MG63 (cell line): ENCODE results near the gene TMEM163. TPM values are rescaled to one million over a fixed set of nuclear protein-coding genes. Genes with fewer than 3 reads are reported as not detected.
"Not testable (repeated sequence)": the region's sequence is repeated elsewhere in the genome, so short reads cannot be mapped to it uniquely, and the experiment has no call there.

ENCODE experiments used
- DNase-seq: peaks from one replicate; pipeline ENCODE4 v3.0.0-alpha.2; 2020
- H3K27me3 ChIP-seq: fragments of 250-450 bp; sonication (Bioruptor Pico); 2 replicates; pipeline ENCODE4 v1.5.1; 2020; ENCODE audit warnings: mild to moderate bottlenecking, moderate library complexity
- H3K36me3 ChIP-seq: fragments of 250-450 bp; sonication (Bioruptor Pico); 2 replicates; pipeline ENCODE4 v1.5.1; 2020; ENCODE audit warnings: mild to moderate bottlenecking, moderate library complexity
- H3K4me3 ChIP-seq: fragments of 250-450 bp; sonication (Bioruptor Pico); 2 replicates; pipeline ENCODE4 v1.5.1; 2020; ENCODE audit warnings: mild to moderate bottlenecking, moderate library complexity
- H3K9me3 ChIP-seq: fragments of 250-450 bp; sonication (Bioruptor Pico); 2 replicates; pipeline ENCODE4 v1.5.1; 2020; ENCODE audit warnings: mild to moderate bottlenecking, moderate library complexity
- total RNA-seq: library from RNA; depleted of rRNA; stranded (reverse); fragments of >200 nt; shearing (Covaris generic); gene quantifications from 2 replicates; pipeline ENCODE4 v1.2.3, GENCODE V29; 2014; ENCODE audit warnings: low replicate concordance

The TMEM163 gene
- total RNA-seq, 1 experiment from 2014 or later: not detected

DNA sequence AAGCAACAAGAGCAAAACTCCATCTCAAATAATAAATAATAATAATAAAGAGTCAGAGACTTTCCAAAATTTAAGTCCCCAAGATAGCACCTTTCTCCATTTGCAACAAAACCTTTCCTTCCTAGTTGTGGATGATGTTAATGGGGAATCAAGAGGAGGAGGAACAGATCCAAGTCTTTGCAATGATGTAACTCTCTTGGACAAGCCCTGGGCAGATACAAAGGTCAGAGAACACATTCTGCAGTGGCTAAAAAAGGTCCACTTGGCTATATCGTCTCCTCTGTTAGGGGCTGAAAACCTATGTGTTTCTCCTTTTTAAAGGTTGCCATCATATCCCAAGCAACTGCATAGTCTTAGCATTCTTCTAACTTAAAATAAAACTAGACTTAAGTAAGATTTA, 151.1 kb downstream of the TMEM163 start:
- no peak overlapping the region for H3K4me3 ChIP-seq
- no peaks in the 10 kb centered on the region for H3K36me3 ChIP-seq
- H3K27me3 ChIP-seq: peaks cover 4% of the 10 kb centered on the region; the same call in 1 of the 2 replicates
- DNase-seq: no peak
- no peaks in the 10 kb centered on the region for H3K9me3 ChIP-seq

DNA sequence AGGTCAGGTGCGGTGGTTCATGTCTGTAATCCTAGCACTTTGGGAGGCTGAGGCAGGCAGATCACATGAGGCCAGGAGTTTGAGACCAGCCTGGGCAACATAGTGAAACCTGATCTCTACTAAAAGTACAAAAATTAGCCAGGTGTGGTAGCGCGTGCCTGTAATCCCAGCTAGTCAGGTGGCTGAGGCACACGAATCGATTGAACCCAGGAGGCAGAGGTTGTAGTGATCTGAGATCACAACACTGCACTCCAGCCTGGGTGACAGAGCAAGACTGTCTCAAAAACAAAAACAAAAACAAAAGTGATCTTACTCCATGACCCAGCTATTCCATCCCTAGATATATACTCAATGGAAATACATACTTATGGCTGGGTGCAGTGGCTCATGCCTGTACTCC, 153.8 kb downstream of the TMEM163 start:
- H3K27me3 ChIP-seq, H3K4me3 ChIP-seq, H3K36me3 ChIP-seq, DNase-seq, H3K9me3 ChIP-seq: not testable (repeated sequence)

GRCh38 chr2:134564549-134564948, 154.3 kb downstream of the TMEM163 start:
- Histone ChIP-seq H3K4me3 (no peak overlapping the region), H3K27me3 (0 out of 2 replicates have a peak, but pooled peaks cover 4% of the 10 kb centered on the region), H3K36me3 (no peaks in the 10 kb centered on the region), H3K9me3 (no peaks in the 10 kb centered on the region)
- DNase-seq: no peak

DNA sequence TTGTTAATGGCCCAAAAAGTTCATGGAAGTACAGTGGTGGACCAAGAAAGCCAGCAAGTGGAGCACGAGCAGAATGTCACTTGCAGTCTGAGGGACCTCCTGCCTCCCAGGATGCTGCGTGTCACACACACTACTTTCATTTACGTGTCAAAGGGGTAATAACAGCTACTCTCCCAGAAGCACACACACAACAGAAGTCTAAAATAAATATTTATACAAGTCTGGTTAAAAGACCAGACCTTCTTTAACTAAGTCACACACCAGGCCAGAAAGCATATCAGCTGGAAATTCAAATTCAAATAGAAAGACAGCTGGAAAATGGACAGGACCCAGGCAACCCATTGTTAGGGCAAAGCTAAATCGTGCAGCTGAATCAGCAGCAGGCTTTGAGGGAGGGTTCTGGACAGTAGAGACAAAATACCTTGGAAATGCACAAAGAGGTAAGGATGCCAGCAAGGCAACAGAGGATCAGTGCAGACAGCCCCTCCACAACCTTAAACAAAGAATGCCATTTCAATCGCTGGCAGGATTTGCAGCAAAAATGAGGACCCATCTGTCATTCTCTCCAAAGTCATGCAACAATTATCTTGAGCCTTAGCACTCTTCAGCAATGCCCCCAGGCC, 160.5 kb downstream of the TMEM163 start:
- Histone ChIP-seq H3K4me3 (no peak overlapping the region), H3K36me3 (no peaks in the 10 kb centered on the region), H3K27me3 (no peaks in the 10 kb centered on the region), H3K9me3 (no peaks in the 10 kb centered on the region)
- no peak for DNase-seq

GRCh38 chr2:134555411-134555810, 163.4 kb downstream of the TMEM163 start:
- Histone ChIP-seq H3K27me3 (no peaks in the 10 kb centered on the region), H3K36me3 (no peaks in the 10 kb centered on the region), H3K4me3 (no peak overlapping the region), H3K9me3 (no peaks in the 10 kb centered on the region)
- no peak for DNase-seq

DNA sequence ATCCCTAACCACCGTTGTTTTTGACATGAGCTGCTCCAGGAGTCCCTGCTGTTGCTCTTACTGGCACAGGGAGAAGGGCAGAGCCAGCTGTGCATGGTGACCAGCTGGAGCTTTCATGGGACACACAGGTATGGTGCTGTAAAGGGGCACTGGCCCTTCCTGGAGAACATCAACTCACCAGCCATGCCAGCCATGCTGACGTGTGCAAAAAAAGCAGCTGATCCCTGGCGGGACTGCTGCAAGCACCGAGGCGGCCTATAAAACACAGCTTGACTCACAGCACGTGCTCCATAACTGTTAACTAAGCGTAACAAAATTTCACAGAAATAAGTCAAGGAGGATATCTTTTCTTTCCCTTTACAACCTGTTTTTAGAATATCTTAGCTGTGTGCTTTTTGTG, 165.1 kb downstream of the TMEM163 start:
- no peaks in the 10 kb centered on the region for H3K9me3 ChIP-seq

GRCh38 chr2:134550566-134551164, 168.1 kb downstream of the TMEM163 start:
- no peak overlapping the region for H3K4me3 ChIP-seq
- no peaks in the 10 kb centered on the region for H3K36me3 ChIP-seq
- no peaks in the 10 kb centered on the region for H3K9me3 ChIP-seq
- no peaks in the 10 kb centered on the region for H3K27me3 ChIP-seq
- no peak for DNase-seq

More for the DNA sequence above, 165.1 kb downstream of the TMEM163 start:
- no peak overlapping the region for H3K4me3 ChIP-seq
- H3K36me3 ChIP-seq: no peaks in the 10 kb centered on the region
- no peak for DNase-seq
- no peaks in the 10 kb centered on the region for H3K27me3 ChIP-seq

- Histone ChIP-seq H3K36me3 (no peaks in the 10 kb centered on the region), H3K27me3 (no peaks in the 10 kb centered on the region), H3K9me3 (no peaks in the 10 kb centered on the region), H3K4me3 (no peak overlapping the region)
- DNase-seq: no peak
Measured at GRCh38 chr2:134549104-134549503, 169.7 kb downstream of the TMEM163 start.

DNA sequence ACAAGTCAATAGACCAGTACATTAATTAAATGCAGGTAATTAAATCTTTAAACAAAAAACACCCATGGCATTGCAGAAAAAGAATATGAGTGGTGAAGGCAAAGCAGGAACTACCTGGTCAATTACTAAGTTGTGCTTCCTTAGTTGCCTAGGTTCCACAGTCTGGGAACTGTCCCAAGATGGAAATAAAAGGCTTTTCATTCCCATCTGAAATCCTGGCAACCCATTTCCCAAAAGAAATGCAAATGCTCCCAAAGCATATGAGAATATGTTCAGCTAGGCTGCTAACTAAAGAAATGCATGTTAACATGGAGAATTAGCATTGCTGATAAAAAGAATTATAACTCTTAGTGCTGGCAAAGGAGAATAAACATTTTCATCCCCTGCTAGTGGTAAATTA, 177.8 kb downstream of the TMEM163 start:
- Histone ChIP-seq H3K9me3 (no peaks in the 10 kb centered on the region), H3K4me3 (no peak overlapping the region), H3K27me3 (no peaks in the 10 kb centered on the region), H3K36me3 (no peaks in the 10 kb centered on the region)
- DNase-seq: no peak

DNA sequence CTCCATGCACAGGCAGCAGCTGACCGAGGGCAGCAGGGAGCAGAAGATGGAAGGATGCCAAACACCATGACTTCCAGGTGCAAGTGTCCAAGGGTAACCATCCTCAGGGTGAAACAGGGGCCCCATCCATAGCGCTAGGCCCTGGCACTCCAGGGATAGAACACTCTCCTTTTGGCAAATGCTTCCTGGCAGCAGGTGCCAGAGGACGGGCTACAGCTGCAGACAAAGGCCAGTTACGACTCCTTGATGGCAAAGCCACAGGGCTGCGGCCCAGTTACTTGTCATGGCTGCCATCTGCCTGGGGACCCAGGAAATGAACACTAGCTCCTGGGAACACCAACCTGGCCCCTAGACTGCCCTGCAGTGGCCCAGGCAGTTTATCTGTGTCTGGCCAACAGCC, 178.8 kb downstream of the TMEM163 start:
- H3K36me3 ChIP-seq: no peaks in the 10 kb centered on the region
- H3K9me3 ChIP-seq: no peaks in the 10 kb centered on the region
- H3K4me3 ChIP-seq: no peak overlapping the region
- no peaks in the 10 kb centered on the region for H3K27me3 ChIP-seq
- DNase-seq: no peak

- H3K36me3 ChIP-seq: no peaks in the 10 kb centered on the region
Measured at GRCh38 chr2:134537702-134538101, 181.1 kb downstream of the TMEM163 start.

DNA sequence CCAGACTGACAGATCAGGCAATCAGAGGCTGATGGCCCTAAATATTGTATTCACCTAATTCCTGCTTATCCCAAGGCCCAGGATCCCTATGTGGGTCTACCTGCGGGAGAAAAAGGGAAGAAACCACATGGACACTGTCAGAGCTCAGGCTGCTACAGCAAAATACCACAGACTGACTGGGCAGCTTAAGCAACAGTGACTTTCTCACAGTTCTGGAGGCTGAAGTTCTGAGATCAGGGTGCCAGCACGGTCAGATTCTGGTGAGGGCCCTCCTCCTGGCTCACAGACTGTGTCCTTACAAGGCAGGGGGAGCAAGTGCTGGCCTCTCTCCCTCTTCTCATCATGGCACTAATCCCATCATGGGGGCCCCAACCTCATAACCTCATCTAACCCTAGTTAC, 181.7 kb downstream of the TMEM163 start:
- Histone ChIP-seq H3K27me3 (no peaks in the 10 kb centered on the region), H3K4me3 (no peak overlapping the region), H3K36me3 (no peaks in the 10 kb centered on the region), H3K9me3 (no peaks in the 10 kb centered on the region)
- DNase-seq: no peak

More at GRCh38 chr2:134537702-134538101, 181.1 kb downstream of the TMEM163 start:
- H3K4me3 ChIP-seq: no peak overlapping the region
- no peaks in the 10 kb centered on the region for H3K27me3 ChIP-seq
- no peak for DNase-seq
- H3K9me3 ChIP-seq: no peaks in the 10 kb centered on the region

DNA sequence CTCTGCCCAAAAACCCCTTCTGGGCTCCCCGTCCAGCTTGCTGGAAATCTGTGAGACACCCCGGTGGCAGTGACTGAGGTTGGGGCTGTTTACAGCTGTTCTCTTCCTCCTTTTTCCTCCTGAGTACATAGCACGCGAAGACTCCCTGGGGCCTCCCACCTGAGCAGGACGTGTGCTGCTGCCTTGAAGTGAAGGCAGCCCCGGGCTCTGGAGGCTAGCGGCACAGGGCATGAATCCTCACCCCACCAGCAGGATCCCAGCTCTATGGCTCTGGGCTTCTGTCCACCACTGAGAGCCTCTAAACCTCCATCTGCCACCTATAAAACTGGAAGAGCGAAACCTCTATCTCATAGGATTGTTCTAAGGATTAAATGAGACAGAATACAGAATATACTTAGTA, 182.5 kb downstream of the TMEM163 start:
- no peak for DNase-seq
- H3K36me3 ChIP-seq: no peaks in the 10 kb centered on the region

DNA sequence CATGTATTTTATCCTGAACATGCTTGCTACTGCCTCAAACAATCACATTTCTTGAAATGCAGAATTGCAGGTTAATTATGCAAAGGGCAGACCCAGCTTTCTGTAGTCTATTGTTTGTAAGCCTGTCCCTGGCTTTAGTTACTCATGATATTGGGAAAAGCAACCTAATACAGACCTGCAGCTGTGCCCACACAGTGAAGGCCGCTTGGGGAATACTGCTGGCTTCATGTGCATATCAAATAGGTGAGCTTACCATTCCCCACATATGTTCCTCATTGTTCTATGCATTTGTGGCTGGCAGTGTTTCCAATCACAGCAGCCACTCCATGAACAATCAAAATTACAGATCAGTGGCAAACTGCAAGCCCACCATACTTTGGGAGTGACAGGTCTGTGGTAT, 186.3 kb downstream of the TMEM163 start:
- no peaks in the 10 kb centered on the region for H3K36me3 ChIP-seq
- no peaks in the 10 kb centered on the region; the same call in 1 of the 2 replicates for H3K27me3 ChIP-seq
- no peaks in the 10 kb centered on the region for H3K9me3 ChIP-seq
- no peak overlapping the region for H3K4me3 ChIP-seq
- DNase-seq: no peak

More for the DNA sequence above, 182.5 kb downstream of the TMEM163 start:
- no peak overlapping the region for H3K4me3 ChIP-seq
- H3K9me3 ChIP-seq: no peaks in the 10 kb centered on the region
- H3K27me3 ChIP-seq: no peaks in the 10 kb centered on the region

DNA sequence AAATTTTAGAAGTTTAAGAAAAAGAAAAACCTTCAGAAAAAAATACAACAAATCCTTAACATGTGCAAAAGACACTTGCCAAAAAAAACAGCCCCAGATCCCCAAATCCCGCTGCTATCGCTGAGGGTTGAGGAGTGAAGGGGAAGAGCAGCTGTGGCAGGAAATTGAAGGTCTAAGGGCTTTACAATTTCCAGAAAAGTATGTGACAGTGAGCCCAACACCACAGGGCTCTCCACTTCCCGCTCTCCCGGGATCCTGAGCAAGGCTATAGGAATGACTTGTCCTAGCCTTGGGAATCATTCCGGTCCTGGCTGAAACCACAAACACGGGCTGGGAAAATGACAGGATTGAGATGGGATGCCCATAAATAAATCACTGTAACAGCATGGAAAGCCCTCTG, 191.4 kb downstream of the TMEM163 start:
- no peaks in the 10 kb centered on the region; the same call in 1 of the 2 replicates for H3K27me3 ChIP-seq
- no peak overlapping the region for H3K4me3 ChIP-seq
- H3K9me3 ChIP-seq: no peaks in the 10 kb centered on the region
- no peaks in the 10 kb centered on the region for H3K36me3 ChIP-seq
- no peak for DNase-seq

DNA sequence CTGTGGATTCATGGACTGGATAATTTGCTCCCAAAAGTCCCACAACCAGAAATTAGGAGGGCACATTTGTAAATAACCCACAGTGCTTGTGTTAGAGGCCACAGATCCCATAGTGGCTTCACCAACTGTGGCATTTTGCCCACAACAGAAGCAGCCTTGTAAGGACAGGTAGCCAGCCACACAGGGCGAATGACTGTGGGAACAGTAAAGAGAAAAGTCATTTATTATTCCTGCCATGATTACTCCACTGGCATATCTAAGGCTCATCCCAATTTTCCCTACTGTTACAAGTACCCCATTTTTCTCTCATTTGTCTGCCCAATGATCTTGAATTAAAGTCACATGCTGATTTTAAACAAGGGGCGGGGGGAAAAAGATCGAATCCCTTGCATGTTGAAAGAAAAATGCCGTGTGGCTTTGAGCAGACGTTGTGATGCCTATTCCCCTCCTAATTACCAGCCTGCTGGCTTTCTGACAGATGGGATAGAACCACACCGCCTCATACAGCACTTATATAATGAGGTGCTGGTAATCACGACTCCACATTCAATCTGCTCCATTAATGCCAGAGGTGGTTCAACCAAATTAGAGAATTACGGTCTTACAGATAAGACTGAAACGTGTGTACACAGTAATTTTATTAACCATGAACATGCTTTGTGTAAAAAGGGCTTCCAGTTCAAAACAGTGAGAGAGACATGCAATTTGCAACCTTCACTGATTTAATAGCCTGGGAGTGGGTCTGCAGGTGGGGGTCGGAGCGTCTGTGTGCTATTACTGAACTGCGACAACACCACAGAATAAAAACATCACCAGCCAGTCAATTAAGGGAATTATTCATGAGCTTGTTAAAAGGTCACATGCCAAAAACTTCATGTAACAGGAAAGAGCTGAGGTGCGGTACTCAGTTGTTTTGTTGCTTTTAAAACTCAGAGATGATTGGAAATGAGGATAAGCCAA, 196.0 kb downstream of the TMEM163 start:
- no peaks in the 10 kb centered on the region for H3K36me3 ChIP-seq
- H3K4me3 ChIP-seq: no peak overlapping the region
- no peak for DNase-seq
- no peaks in the 10 kb centered on the region for H3K9me3 ChIP-seq
- H3K27me3 ChIP-seq: no peaks in the 10 kb centered on the region; the same call in 1 of the 2 replicates

DNA sequence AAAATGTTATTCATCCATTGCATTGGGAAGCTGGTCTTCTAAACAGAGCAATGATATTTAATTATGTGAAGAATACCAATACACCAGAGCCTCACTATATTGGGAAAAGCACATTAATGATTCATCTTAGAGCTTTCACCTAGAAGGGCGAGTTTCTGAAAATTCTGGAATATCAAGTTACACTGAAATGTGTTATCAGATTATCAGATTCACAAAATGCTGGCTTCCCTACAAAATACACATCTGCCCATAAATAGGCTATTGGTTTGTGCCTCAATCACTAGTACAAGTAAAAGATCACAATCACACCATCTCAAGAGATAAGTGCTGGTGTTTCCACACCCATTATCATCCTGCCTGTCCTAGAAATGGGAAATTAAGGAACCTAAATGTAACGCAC, 200.7 kb downstream of the TMEM163 start:
- Histone ChIP-seq H3K27me3 (no peaks in the 10 kb centered on the region), H3K36me3 (no peaks in the 10 kb centered on the region), H3K9me3 (no peaks in the 10 kb centered on the region), H3K4me3 (no peak overlapping the region)
- DNase-seq: no peak
